Kidney epithelial cell (primary cell): ENCODE measurements around the gene SPINT2. TPM values are rescaled to one million over a fixed set of nuclear protein-coding genes. Genes with fewer than 3 reads are reported as not detected.

Experiments used
- DNase-seq: peaks from one replicate; pipeline ENCODE4 v3.0.0-alpha.2; 2010; ENCODE audit warnings: low read depth
- H3K27me3 ChIP-seq: 2 replicates; pipeline ENCODE4 v1.6.0; 2011; ENCODE audit warnings: low read length; ENCODE audit not compliant: control insufficient read depth, insufficient read depth
- H3K36me3 ChIP-seq: 2 replicates; pipeline ENCODE4 v1.5.1; 2011; ENCODE audit warnings: low read length; ENCODE audit not compliant: control insufficient read depth, insufficient read depth
- H3K4me3 ChIP-seq: 2 replicates; pipeline ENCODE4 v1.5.1; 2011; ENCODE audit warnings: low read depth, mild to moderate bottlenecking, control low read depth, low read length
- CTCF ChIP-seq: IDR thresholded peaks from 2 replicates; pipeline ENCODE4 v1.5.1; 2011; ENCODE audit warnings: mild to moderate bottlenecking, moderate library complexity, low read length, control low read depth, inconsistent platforms; ENCODE audit not compliant: insufficient read depth, poor library complexity, severe bottlenecking
- total RNA-seq: library from RNA; depleted of rRNA; stranded (reverse); fragments of >200 nt; gene quantifications from 2 replicates; pipeline ENCODE4 v1.2.3, GENCODE V29; 2015

Gene SPINT2
- total RNA-seq, 1 donor from 2014 or later, result 591 TPM

DNA sequence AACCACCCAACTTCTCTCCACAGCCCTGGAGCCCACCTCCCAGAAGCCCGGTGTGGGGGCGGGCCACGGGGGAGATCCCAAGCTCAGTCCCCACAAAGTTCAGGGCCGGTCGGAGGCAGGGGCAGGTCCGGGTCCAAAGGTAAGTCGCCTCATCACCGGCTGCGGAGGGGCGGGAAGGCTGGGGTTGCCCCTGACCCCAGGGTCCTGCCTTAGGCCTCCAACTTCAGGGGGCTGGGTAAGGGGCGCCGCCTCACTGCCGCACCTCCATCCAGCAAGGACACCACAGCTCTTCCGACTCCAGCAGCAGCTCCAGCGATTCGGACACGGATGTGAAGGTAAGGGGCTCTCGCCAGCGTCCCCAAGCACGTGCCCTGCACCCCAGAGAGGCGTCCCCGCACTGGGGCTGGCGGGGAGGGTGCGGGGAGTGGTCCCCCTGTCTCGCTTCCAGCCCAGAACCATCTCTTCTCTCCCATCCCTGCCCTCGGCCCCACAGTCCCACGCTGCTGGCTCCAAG lies 40.0 kb downstream of the SPINT2 start:
- DNase-seq, result no peak
- H3K27me3 ChIP-seq, result no peaks in the 10 kb centered on the region
- H3K36me3 ChIP-seq, result no peaks in the 10 kb centered on the region
- H3K4me3 ChIP-seq, result peak overlapping the region; percentile 57
- no peak for TF ChIP-seq CTCF

- DNase-seq, result peak; percentile 86
- Histone ChIP-seq H3K36me3 (no peaks in the 10 kb centered on the region), H3K27me3 (no peaks in the 10 kb centered on the region), H3K4me3 (peak overlapping the region; percentile 57)
- no peak for TF ChIP-seq CTCF
Measured at GRCh38 chr19:38304866-38305429, 40.6 kb downstream of the SPINT2 start.

DNA sequence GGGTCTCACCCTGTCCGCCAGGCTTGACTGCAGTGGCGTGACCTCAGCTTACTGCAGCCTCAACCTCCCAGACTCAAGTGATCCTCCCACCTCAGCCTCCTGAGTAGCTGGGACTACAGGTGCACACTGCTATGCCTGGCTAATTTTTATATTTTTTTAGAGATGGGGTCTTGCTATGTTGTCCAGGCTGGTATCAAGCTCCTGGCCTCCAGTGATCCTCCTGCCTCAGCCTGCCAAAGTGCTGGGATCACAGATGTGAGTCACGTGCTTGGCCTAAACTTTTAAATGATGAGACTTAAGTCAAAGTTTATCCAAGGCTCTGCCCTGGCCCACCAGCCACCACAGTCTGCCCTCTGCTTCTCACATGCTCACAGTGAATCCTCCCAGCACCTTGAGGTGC lies 41.9 kb downstream of the SPINT2 start:
- H3K4me3 ChIP-seq, result no peak overlapping the region
- TF ChIP-seq CTCF, result no peak
- H3K36me3 ChIP-seq, result no peaks in the 10 kb centered on the region
- no peaks in the 10 kb centered on the region for H3K27me3 ChIP-seq
- no peak for DNase-seq

DNA sequence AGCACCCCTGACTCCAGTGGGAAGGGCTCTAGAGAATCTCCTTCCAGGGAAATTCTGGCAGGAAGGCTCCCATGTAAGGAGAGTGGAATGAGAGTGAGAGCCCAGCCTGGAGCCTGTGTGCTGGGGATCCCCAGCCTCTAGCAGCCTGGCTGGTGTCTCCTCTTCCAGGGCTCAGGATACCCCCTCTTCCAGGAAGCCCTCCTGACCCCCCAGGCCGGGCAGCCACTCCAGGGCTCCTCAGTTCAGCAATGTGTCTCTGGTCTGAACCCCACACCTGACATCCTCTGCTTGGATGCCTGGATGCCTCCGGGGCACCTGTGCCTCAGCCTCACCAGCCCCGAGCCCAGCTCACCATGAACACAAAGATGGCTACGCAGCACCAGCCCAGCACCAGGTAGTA lies 42.7 kb downstream of the SPINT2 start:
- TF ChIP-seq CTCF, result no peak
- no peaks in the 10 kb centered on the region for H3K27me3 ChIP-seq
- no peaks in the 10 kb centered on the region for H3K36me3 ChIP-seq
- DNase-seq, result no peak
- no peak overlapping the region for H3K4me3 ChIP-seq

GRCh38 chr19:38307597-38307996 lies 43.2 kb downstream of the SPINT2 start:
- DNase-seq, result no peak
- Histone ChIP-seq H3K4me3 (no peak overlapping the region), H3K36me3 (no peaks in the 10 kb centered on the region), H3K27me3 (no peaks in the 10 kb centered on the region)
- TF ChIP-seq CTCF, result no peak
